T47D (cell line): ENCODE measurements around the gene PEX5L.

Experiments used
- DNase-seq, 2 experiments: peaks; one replicate each; pipeline versions ENCODE4 v3.0.0 to v3.0.0-alpha.2; 2011 to 2012; ENCODE audit warnings: low read depth in 1 of 2, low spot score in 1 of 2
- JUND ChIP-seq: IDR thresholded peaks from 2 replicates; pipeline ENCODE4 v1.6.1; 2012; ENCODE audit warnings: low read depth
- in situ Hi-C: cut with HindIII; loops from 2 replicates; pipeline ENCODE4 v1.10.0; 2016; ENCODE audit warnings: low sequenced_read_pairs, low pct_unique_long_range_greater_than_20kb

PEX5L gene

DNA sequence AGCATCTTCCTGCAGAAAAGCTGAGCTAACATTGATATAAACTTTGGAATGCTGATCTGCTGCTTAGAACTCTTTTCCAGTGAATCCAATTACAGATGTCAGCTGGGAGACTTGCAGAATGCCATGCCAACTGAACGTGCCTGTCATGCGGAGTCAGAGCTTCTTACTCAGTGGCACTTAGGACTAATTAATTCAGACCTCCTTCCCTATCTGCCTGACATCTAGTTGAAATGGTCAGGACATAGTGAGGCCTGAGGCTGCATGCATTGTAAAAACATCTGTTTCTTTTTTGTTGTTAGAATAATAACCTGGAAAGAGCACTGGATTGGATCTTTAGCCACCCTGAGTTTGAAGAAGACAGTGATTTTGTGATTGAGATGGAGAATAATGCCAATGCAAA is 271.3 kb downstream of the PEX5L start:
- no peak for TF ChIP-seq JUND
- no peak for DNase-seq
- in situ Hi-C loops = no loop called here

DNA sequence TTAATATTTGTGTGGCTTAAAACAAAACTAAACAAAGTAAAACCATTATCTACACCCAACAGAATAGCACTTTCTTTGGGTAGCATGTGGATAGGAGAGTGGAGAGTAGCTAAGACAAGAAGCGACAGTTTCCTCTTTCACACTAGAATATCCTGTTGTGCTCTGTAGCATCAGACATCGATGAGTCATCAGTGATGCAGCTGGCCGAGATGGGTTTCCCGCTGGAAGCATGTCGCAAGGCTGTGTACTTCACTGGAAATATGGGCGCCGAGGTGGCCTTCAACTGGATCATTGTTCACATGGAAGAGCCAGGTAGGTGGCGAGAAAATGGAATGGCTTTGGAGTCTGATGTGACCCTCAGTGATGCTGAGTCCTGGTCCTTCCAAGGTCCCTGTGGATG is 275.8 kb downstream of the PEX5L start:
- in situ Hi-C loops = no loop called here
- DNase-seq = no peak
- TF ChIP-seq JUND = no peak

DNA sequence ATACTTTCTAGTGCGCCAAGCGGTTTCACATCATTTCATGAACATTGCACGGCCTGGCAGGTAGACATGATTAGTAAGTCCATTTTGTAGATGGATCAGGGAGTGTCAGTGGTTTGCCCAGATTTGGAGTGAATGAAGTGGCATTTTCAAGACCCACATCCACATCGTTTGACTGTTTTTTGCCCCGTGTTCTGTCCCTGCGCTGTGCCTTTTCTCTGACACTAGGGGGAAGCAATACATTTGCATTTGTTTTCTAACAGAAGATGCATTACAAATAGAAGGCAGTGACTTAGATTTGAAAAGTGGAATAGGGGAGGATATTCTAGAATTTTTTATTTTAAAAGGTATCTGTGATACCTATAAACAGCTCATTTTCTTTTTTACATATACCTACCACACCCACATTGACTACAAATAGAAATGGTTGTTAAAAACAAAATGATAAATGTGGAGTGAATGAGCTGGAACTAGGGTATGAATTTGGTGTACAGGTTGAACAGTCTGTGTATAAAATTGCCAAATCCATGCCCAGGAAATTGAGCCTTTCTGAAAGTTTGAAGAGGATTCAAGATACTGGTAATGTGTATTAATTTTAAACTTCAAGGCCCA is 285.9 kb downstream of the PEX5L start:
- no peak for TF ChIP-seq JUND
- in situ Hi-C loops = no loop called here
- peak in 1 of 2 experiments; percentile 65 for DNase-seq

DNA sequence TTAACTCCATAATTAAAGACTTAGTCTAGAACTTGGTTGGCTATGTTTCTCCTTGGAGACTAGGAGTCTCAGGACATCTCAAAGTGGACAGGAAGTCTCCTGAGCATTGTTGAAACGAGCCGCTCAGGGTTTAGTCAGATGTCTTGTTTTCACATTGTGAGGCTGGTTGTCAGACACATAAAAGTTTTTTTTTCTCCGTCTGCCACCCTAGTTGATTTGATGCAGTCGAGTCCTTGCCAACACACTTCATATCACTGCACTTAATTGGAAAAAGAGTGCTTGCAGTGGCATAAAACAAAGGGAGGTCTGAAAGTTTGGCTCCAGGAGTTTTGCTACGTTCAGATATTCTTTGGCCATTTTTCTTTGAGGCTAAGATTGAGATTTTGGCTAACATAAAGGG is 291.0 kb downstream of the PEX5L start:
- in situ Hi-C loops = no loop called here
- TF ChIP-seq JUND = no peak
- no peak for DNase-seq

DNA sequence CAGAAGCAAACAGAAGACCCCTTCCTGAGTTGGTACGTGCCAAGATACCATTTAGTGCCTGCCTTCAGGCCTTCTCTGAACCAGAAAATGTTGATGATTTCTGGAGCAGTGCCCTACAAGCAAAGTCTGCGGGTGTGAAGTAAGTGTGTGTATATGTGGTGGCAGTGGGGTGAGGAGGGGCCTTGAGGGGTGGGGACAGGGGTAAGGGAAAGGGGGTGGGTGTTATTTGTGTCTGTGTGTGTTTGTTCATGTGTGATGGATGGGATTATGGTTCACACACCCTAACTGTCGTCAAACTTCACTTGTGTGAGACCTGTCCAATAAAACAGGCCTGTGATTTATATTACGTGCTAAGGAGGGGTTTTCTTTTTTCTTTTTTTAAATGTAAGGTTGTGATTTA is 291.7 kb downstream of the PEX5L start:
- TF ChIP-seq JUND = no peak
- in situ Hi-C loops = no loop called here

More for the DNA sequence above, 291.7 kb downstream of the PEX5L start:
- DNase-seq = no peak
